Tibial artery (tissue), 4 donors: ENCODE results near the gene PABPC1L.

Source experiments
- DNase-seq, 2 donors: peaks; one replicate each; pipeline ENCODE4 v3.0.0-alpha.2; 2019
- H3K27ac ChIP-seq, 2 donors: fragments of 200-600 bp; sonication (generic) in 1 of 2; 1 replicate in 1 of 2; 2 replicates in 1 of 2; pipeline ENCODE4 v1.5.1; 2018 to 2019; ENCODE audit warnings: mild to moderate bottlenecking in 1 of 2
- H3K27me3 ChIP-seq, 2 donors: fragments of 200-600 bp; sonication (generic) in 1 of 2; one replicate each; pipeline versions ENCODE4 v1.5.1 to v1.6.0; 2016 to 2019
- H3K36me3 ChIP-seq, 3 donors: fragments of 200-600 bp; sonication (generic) in 2 of 3; one replicate each; pipeline ENCODE4 v1.5.1; 2016 to 2019; ENCODE audit warnings: mild to moderate bottlenecking in 2 of 3
- H3K4me1 ChIP-seq, 4 donors: fragments of 200-600 bp; sonication (generic) in 2 of 4; 1 replicate in 3 of 4; 2 replicates in 1 of 4; pipeline ENCODE4 v1.5.1; 2016 to 2019
- H3K4me3 ChIP-seq, 2 donors: fragments of 200-600 bp; sonication (generic) in 1 of 2; 1 replicate in 1 of 2; 2 replicates in 1 of 2; pipeline ENCODE4 v1.5.1; 2018 to 2019; ENCODE audit warnings: mild to moderate bottlenecking in 2 of 2
- H3K9me3 ChIP-seq, 3 donors: fragments of 200-600 bp; sonication (generic) in 1 of 3; one replicate each; pipeline ENCODE4 v1.5.1; 2016 to 2019
- CTCF ChIP-seq, 2 experiments: fragments of 200-600 bp in 1 of 2; fragments of 450-650 bp in 1 of 2; IDR thresholded peaks; one replicate each; pipeline ENCODE4 v1.5.1; 2017 to 2019; ENCODE audit warnings: antibody characterized with exemption in 2 of 2, mild to moderate bottlenecking in 1 of 2, moderate library complexity in 1 of 2
- intact Hi-C: fragments of 100-400 bp; cut with DNase I; formaldehyde crosslinking; loops from one replicate; pipeline ENCODE4 v1.15.0; 2023; ENCODE audit warnings: low total_unique reads

Gene PABPC1L

GRCh38 chr20:44952731-44953130 lies 42.9 kb downstream of the PABPC1L start:
- no peak for DNase-seq
- H3K9me3 ChIP-seq, result no peaks in the 10 kb centered on the region
- no peaks in the 10 kb centered on the region for H3K4me1 ChIP-seq
- H3K27me3 ChIP-seq, result no peaks in the 10 kb centered on the region
- no peak overlapping the region for H3K4me3 ChIP-seq
- TF ChIP-seq CTCF (IDR thresholded peaks at IDR 0.05), result no peak
- peaks cover 76 to 92% (median 87%) of the 10 kb centered on the region in 3 donors for H3K36me3 ChIP-seq
- no peak overlapping the region for H3K27ac ChIP-seq
- intact Hi-C loops, result loop anchor here (10.0 kb wide), 1 partner anchor 198 kb away; no protein-coding TSS in a partner anchor

- Histone ChIP-seq H3K36me3 (peaks cover 63 to 77% (median 72%) of the 10 kb centered on the region in 3 donors), H3K4me3 (no peak overlapping the region), H3K9me3 (no peaks in the 10 kb centered on the region), H3K27ac (no peak overlapping the region), H3K4me1 (peaks cover 0 to 12% (median 5%) of the 10 kb centered on the region in 4 donors), H3K27me3 (no peaks in the 10 kb centered on the region)
- intact Hi-C loops, result loop anchor here (10.0 kb wide), 1 partner anchor 199 kb away; no protein-coding TSS in a partner anchor
- no peak for TF ChIP-seq CTCF (IDR thresholded peaks at IDR 0.05)
- DNase-seq, result no peak
Observed at GRCh38 chr20:44954211-44954610, 44.4 kb downstream of the PABPC1L start.

GRCh38 chr20:44955270-44955669 lies 45.4 kb downstream of the PABPC1L start:
- intact Hi-C loops, result loop anchor here (10.0 kb wide), 1 partner anchor 200 kb away; no protein-coding TSS in a partner anchor
- TF ChIP-seq CTCF (IDR thresholded peaks at IDR 0.05), result no peak
- Histone ChIP-seq H3K27me3 (no peaks in the 10 kb centered on the region), H3K4me1 (peaks cover 0 to 17% (median 9%) of the 10 kb centered on the region in 4 donors), H3K36me3 (peaks cover 55 to 66% (median 61%) of the 10 kb centered on the region in 3 donors), H3K9me3 (no peaks in the 10 kb centered on the region), H3K4me3 (no peak overlapping the region), H3K27ac (no peak overlapping the region)
- DNase-seq, result no peak

GRCh38 chr20:44956410-44956809 lies 46.5 kb downstream of the PABPC1L start:
- no peak for TF ChIP-seq CTCF (IDR thresholded peaks at IDR 0.05)
- no peak for DNase-seq
- H3K4me3 ChIP-seq, result no peak overlapping the region
- no peaks in the 10 kb centered on the region for H3K9me3 ChIP-seq
- H3K27me3 ChIP-seq, result no peaks in the 10 kb centered on the region
- intact Hi-C loops, result loop anchor here (10.0 kb wide), 1 partner anchor 202 kb away; no protein-coding TSS in a partner anchor
- no peak overlapping the region for H3K27ac ChIP-seq
- H3K4me1 ChIP-seq, result peaks cover 0 to 23% (median 13%) of the 10 kb centered on the region in 4 donors
- H3K36me3 ChIP-seq, result peaks cover 44 to 55% (median 50%) of the 10 kb centered on the region in 3 donors

GRCh38 chr20:44958276-44958675 lies 48.4 kb downstream of the PABPC1L start:
- Histone ChIP-seq H3K4me1 (peaks cover 0 to 23% (median 13%) of the 10 kb centered on the region in 4 donors), H3K36me3 (peaks cover 31 to 36% (median 31%) of the 10 kb centered on the region in 3 donors), H3K27ac (no peak overlapping the region), H3K27me3 (no peaks in the 10 kb centered on the region), H3K9me3 (no peaks in the 10 kb centered on the region), H3K4me3 (no peak overlapping the region)
- no peak for TF ChIP-seq CTCF (IDR thresholded peaks at IDR 0.05)
- intact Hi-C loops, result loop anchor here (10.0 kb wide), 1 partner anchor 203 kb away; no protein-coding TSS in a partner anchor
- no peak for DNase-seq
